ENCODE results near the gene ALAD.
"Not testable (repeated sequence)": the region's sequence is repeated elsewhere in the genome, so short reads cannot be mapped to it uniquely, and the experiment has no call there.

The ALAD gene

DNA sequence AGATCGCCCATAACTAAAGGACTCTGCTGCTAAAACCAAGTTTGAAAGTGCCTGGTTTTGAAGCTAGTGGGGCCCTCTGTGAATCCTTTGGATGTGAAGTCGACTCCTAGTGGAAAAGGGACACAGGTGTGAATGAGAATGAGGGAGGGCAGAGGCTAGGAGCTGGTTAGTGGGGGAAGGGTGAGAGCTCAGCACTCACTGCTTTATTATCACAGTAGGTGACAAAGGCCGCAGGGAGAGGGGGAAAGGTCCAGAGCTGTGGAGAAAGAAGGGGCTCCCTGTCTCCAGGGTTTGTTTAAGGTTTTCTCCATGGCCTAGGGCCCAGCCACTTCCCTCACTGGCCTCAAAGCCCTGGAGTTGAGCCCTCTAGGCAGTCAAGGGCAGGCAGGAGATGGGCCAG is 27.8 kb downstream of the ALAD start:
- WGBS, 2 experiments (ENCODE audit: insufficient coverage in 2 of 2): 56% methylated on average over 2 to 3 of the region's 3 CpGs
- peaks cover 14% of the 10 kb centered on the region for H3K36me3 ChIP-seq (ENCODE audit: control insufficient read depth, insufficient read depth, low read length)
- H3K4me3 ChIP-seq (ENCODE audit: extremely low read depth, insufficient read depth, low read length, poor library complexity, severe bottlenecking): no peak overlapping the region
- H3K27ac ChIP-seq (ENCODE audit: low read depth, low read length, severe bottlenecking): no peak overlapping the region
- no peaks in the 10 kb centered on the region for H3K9me3 ChIP-seq (ENCODE audit: control insufficient read depth, low read length)
- H3K4me1 ChIP-seq (ENCODE audit: control insufficient read depth, insufficient read depth, low read length, poor library complexity, severe bottlenecking): no peaks in the 10 kb centered on the region

GRCh38 chr9:113372059-113372458 is 29.0 kb downstream of the ALAD start:
- 95 to 97% methylated on average over 3 to 5 of the region's 5 CpGs for WGBS, 2 experiments (ENCODE audit: insufficient coverage in 2 of 2)
- Histone ChIP-seq H3K4me1 (ENCODE audit: control insufficient read depth, insufficient read depth, low read length, poor library complexity, severe bottlenecking) (no peaks in the 10 kb centered on the region), H3K27ac (ENCODE audit: low read depth, low read length, severe bottlenecking) (no peak overlapping the region)

DNA sequence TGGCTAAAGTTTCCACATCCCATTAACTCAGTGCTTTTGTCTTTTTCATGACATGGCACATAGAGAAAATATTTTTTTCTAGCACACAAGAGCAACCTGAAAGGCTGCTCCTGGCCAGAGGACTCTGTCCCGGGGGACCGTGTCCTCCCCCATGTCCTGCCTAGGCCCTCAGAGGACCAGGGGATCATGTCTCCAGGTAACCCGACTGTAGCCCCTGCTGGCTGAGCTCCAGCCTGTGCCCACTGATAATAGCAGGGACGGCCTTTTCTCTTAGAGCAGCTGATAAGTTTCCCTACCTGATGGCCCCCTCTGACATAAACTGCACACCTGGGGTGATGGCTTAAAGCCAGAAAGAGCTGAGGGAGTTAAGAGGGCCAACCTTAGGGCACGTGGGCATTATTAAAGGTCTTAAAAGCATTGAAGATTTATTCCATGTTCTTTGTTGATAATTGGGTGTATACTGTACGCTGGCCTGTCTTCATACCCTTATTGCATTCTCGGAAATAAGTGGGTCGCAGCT is 30.2 kb downstream of the ALAD start:
- peaks cover 14% of the 10 kb centered on the region for H3K36me3 ChIP-seq (ENCODE audit: control insufficient read depth, insufficient read depth, low read length)
- no peaks in the 10 kb centered on the region for H3K9me3 ChIP-seq (ENCODE audit: control insufficient read depth, low read length)
- WGBS, 2 experiments (ENCODE audit: insufficient coverage in 2 of 2): 86 to 89% methylated on average over 7 of the region's 8 CpGs

More at GRCh38 chr9:113372059-113372458, 29.0 kb downstream of the ALAD start:
- peaks cover 14% of the 10 kb centered on the region for H3K36me3 ChIP-seq (ENCODE audit: control insufficient read depth, insufficient read depth, low read length)
- H3K9me3 ChIP-seq (ENCODE audit: control insufficient read depth, low read length): no peaks in the 10 kb centered on the region
- no peak overlapping the region for H3K4me3 ChIP-seq (ENCODE audit: extremely low read depth, insufficient read depth, low read length, poor library complexity, severe bottlenecking)

DNA sequence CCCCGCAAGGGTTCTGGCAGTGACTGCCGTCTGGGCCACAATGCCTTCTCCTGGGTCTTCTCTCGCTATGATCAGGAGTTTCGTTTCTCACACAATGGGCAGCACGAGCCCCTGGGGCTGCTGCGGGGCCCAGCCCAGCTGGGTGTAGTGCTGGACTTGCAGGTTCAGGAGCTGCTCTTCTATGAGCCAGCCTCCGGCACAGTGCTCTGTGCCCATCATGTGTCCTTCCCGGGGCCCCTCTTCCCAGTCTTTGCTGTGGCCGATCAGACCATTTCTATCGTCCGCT is 31.3 kb downstream of the ALAD start:
- Histone ChIP-seq H3K4me1 (ENCODE audit: control insufficient read depth, insufficient read depth, low read length, poor library complexity, severe bottlenecking) (no peaks in the 10 kb centered on the region), H3K36me3 (ENCODE audit: control insufficient read depth, insufficient read depth, low read length) (peaks cover 14% of the 10 kb centered on the region), H3K4me3 (ENCODE audit: extremely low read depth, insufficient read depth, low read length, poor library complexity, severe bottlenecking) (no peak overlapping the region), H3K27ac (ENCODE audit: low read depth, low read length, severe bottlenecking) (no peak overlapping the region), H3K9me3 (ENCODE audit: control insufficient read depth, low read length) (no peaks in the 10 kb centered on the region)
- WGBS, 2 experiments (ENCODE audit: insufficient coverage in 2 of 2): 86 to 93% methylated on average over 9 to 10 of the region's 11 CpGs

More for the DNA sequence above, 30.2 kb downstream of the ALAD start:
- Histone ChIP-seq H3K4me3 (ENCODE audit: extremely low read depth, insufficient read depth, low read length, poor library complexity, severe bottlenecking) (no peak overlapping the region), H3K27ac (ENCODE audit: low read depth, low read length, severe bottlenecking) (no peak overlapping the region), H3K4me1 (ENCODE audit: control insufficient read depth, insufficient read depth, low read length, poor library complexity, severe bottlenecking) (no peaks in the 10 kb centered on the region)

- no peak overlapping the region for H3K27ac ChIP-seq (ENCODE audit: low read depth, low read length, severe bottlenecking)
- WGBS, 2 experiments (ENCODE audit: insufficient coverage in 2 of 2): 95% methylated on average over 11 of the region's 13 CpGs
Measured at GRCh38 chr9:113368982-113369854, 31.9 kb downstream of the ALAD start.

DNA sequence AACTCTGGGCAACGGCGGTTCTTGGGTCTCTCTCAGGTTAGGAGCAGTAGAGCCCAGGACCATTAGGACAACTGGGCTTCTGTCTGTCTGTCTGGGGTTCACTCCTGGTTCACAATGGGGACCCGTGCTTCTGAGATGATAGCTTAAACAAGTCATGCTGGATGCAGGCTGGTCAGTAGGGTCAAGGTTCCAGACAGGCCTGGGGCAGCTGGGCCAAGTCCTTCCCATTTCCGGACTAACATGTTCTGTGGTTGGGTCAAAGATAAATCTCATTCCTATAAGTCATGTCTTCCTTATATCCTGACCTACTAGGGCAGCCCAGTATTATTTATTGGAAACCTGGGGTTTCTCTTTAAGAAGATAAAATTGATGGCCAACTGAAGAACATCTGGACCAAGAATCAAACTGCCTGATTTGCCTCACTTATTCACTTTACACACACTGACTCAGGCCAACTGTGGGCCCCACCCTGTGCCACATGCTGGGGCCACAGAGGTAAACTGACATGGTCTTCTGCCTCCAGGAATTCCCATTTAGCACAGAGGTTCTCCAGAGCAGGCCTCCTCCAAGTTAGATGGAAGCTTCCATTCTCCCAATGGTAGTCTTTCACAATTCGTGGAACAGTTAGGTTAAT is 32.6 kb downstream of the ALAD start:
- WGBS, 2 experiments (ENCODE audit: insufficient coverage in 2 of 2): 82 to 88% methylated on average over 3 to 4 of the region's 5 CpGs
- no peaks in the 10 kb centered on the region for H3K9me3 ChIP-seq (ENCODE audit: control insufficient read depth, low read length)
- H3K27ac ChIP-seq (ENCODE audit: low read depth, low read length, severe bottlenecking): no peak overlapping the region
- H3K4me1 ChIP-seq (ENCODE audit: control insufficient read depth, insufficient read depth, low read length, poor library complexity, severe bottlenecking): no peaks in the 10 kb centered on the region
- peaks cover 3% of the 10 kb centered on the region for H3K36me3 ChIP-seq (ENCODE audit: control insufficient read depth, insufficient read depth, low read length)
- H3K4me3 ChIP-seq (ENCODE audit: extremely low read depth, insufficient read depth, low read length, poor library complexity, severe bottlenecking): no peak overlapping the region

More at GRCh38 chr9:113368982-113369854, 31.9 kb downstream of the ALAD start:
- Histone ChIP-seq H3K36me3 (ENCODE audit: control insufficient read depth, insufficient read depth, low read length) (peaks cover 11% of the 10 kb centered on the region), H3K9me3 (ENCODE audit: control insufficient read depth, low read length) (no peaks in the 10 kb centered on the region), H3K4me1 (ENCODE audit: control insufficient read depth, insufficient read depth, low read length, poor library complexity, severe bottlenecking) (no peaks in the 10 kb centered on the region), H3K4me3 (ENCODE audit: extremely low read depth, insufficient read depth, low read length, poor library complexity, severe bottlenecking) (no peak overlapping the region)

- not testable (repeated sequence) for H3K36me3 ChIP-seq (ENCODE audit: control insufficient read depth, insufficient read depth, low read length); H3K4me3 ChIP-seq (ENCODE audit: extremely low read depth, insufficient read depth, low read length, poor library complexity, severe bottlenecking); H3K9me3 ChIP-seq (ENCODE audit: control insufficient read depth, low read length); H3K27ac ChIP-seq (ENCODE audit: low read depth, low read length, severe bottlenecking); H3K4me1 ChIP-seq (ENCODE audit: control insufficient read depth, insufficient read depth, low read length, poor library complexity, severe bottlenecking)
- 80 to 83% methylated on average over 2 to 3 of the region's 3 CpGs for WGBS, 2 experiments (ENCODE audit: insufficient coverage in 2 of 2)
Measured at GRCh38 chr9:113365652-113366051, 35.4 kb downstream of the ALAD start.

DNA sequence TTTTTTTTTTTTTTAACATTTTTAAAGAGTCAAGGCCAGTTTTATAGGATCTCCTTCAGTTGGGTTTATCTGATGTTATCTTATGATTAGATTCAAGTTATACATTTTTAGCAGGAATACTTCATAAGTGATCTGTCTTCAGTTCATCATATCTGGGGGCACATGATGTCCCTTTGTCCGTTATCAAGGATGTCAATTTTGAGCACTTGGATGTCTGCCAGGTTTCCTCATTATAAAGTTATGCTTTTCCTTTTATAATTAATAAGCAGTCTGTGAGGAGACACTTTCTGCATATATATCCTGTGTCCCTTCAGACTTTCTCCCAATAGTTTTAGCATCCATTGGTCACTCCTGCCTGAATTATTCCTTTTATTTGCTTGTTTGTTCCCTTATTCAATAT is 36.1 kb downstream of the ALAD start:
- Histone ChIP-seq H3K4me1 (ENCODE audit: control insufficient read depth, insufficient read depth, low read length, poor library complexity, severe bottlenecking) (no peaks in the 10 kb centered on the region), H3K27ac (ENCODE audit: low read depth, low read length, severe bottlenecking) (no peak overlapping the region), H3K36me3 (ENCODE audit: control insufficient read depth, insufficient read depth, low read length) (no peaks in the 10 kb centered on the region), H3K9me3 (ENCODE audit: control insufficient read depth, low read length) (no peaks in the 10 kb centered on the region), H3K4me3 (ENCODE audit: extremely low read depth, insufficient read depth, low read length, poor library complexity, severe bottlenecking) (no peak overlapping the region)
- WGBS, 2 experiments (ENCODE audit: insufficient coverage in 2 of 2): no CpG with 5 or more reads among the region's 1 CpG

- H3K9me3 ChIP-seq (ENCODE audit: control insufficient read depth, low read length): no peaks in the 10 kb centered on the region
- no peak overlapping the region for H3K4me3 ChIP-seq (ENCODE audit: extremely low read depth, insufficient read depth, low read length, poor library complexity, severe bottlenecking)
- H3K36me3 ChIP-seq (ENCODE audit: control insufficient read depth, insufficient read depth, low read length): no peaks in the 10 kb centered on the region
- no peak overlapping the region for H3K27ac ChIP-seq (ENCODE audit: low read depth, low read length, severe bottlenecking)
- H3K4me1 ChIP-seq (ENCODE audit: control insufficient read depth, insufficient read depth, low read length, poor library complexity, severe bottlenecking): no peaks in the 10 kb centered on the region
- 94 to 100% methylated on average over 2 of the region's 3 CpGs for WGBS, 2 experiments (ENCODE audit: insufficient coverage in 2 of 2)
Measured at GRCh38 chr9:113363336-113363735, 37.7 kb downstream of the ALAD start.

GRCh38 chr9:113361304-113362018 is 39.6 kb downstream of the ALAD start:
- Histone ChIP-seq H3K4me3 (ENCODE audit: extremely low read depth, insufficient read depth, low read length, poor library complexity, severe bottlenecking) (no peak overlapping the region), H3K36me3 (ENCODE audit: control insufficient read depth, insufficient read depth, low read length) (no peaks in the 10 kb centered on the region), H3K4me1 (ENCODE audit: control insufficient read depth, insufficient read depth, low read length, poor library complexity, severe bottlenecking) (no peaks in the 10 kb centered on the region), H3K27ac (ENCODE audit: low read depth, low read length, severe bottlenecking) (no peak overlapping the region), H3K9me3 (ENCODE audit: control insufficient read depth, low read length) (no peaks in the 10 kb centered on the region)
- 77 to 98% methylated on average over 4 to 6 of the region's 7 CpGs for WGBS, 2 experiments (ENCODE audit: insufficient coverage in 2 of 2)

Data from mesodermal cell (in vitro differentiated cells).